HG03064 (cell line): ENCODE data around the gene C1QL1.

Source experiments
- ATAC-seq: cut with Tn5 transposase; IDR thresholded peaks from one replicate; pipeline ENCODE4 v1.9.1; 2021; ENCODE audit warnings: low read depth; ENCODE audit not compliant: unreplicated experiment

Gene C1QL1

GRCh38 chr17:44932096-44932786, 35.9 kb downstream of the C1QL1 start:
- no peak for ATAC-seq

- ATAC-seq, result no peak
Measured at GRCh38 chr17:44931376-44931775, 36.7 kb downstream of the C1QL1 start.

GRCh38 chr17:44930667-44931066, 37.4 kb downstream of the C1QL1 start:
- ATAC-seq, result no peak

- no peak for ATAC-seq
Measured at GRCh38 chr17:44928950-44929720, 39.0 kb downstream of the C1QL1 start.

DNA sequence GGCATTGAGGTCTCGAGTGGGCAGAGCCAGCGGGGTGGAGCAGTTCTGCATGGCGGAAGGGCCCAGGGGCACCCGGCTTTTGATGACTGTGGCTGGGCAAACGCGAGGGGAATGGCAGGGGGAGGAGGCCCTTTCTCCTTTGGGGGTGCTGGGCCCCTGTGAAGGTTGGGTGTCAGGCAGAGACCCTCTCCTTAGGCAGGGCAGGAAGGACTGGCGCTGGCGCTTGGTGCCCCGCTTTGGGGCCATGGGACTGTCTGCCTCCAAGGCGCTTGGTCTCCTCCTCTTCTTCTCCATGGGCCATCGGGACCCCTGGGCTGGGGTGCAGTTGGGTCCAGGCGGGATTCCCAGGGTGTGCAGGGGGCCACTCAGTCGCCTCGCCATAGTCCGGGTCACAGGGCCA, 40.0 kb downstream of the C1QL1 start:
- no peak for ATAC-seq

- ATAC-seq, result no peak
Measured at GRCh38 chr17:44927696-44928095, 40.4 kb downstream of the C1QL1 start.

- ATAC-seq, result no peak
Measured at GRCh38 chr17:44926821-44927525, 41.1 kb downstream of the C1QL1 start.

DNA sequence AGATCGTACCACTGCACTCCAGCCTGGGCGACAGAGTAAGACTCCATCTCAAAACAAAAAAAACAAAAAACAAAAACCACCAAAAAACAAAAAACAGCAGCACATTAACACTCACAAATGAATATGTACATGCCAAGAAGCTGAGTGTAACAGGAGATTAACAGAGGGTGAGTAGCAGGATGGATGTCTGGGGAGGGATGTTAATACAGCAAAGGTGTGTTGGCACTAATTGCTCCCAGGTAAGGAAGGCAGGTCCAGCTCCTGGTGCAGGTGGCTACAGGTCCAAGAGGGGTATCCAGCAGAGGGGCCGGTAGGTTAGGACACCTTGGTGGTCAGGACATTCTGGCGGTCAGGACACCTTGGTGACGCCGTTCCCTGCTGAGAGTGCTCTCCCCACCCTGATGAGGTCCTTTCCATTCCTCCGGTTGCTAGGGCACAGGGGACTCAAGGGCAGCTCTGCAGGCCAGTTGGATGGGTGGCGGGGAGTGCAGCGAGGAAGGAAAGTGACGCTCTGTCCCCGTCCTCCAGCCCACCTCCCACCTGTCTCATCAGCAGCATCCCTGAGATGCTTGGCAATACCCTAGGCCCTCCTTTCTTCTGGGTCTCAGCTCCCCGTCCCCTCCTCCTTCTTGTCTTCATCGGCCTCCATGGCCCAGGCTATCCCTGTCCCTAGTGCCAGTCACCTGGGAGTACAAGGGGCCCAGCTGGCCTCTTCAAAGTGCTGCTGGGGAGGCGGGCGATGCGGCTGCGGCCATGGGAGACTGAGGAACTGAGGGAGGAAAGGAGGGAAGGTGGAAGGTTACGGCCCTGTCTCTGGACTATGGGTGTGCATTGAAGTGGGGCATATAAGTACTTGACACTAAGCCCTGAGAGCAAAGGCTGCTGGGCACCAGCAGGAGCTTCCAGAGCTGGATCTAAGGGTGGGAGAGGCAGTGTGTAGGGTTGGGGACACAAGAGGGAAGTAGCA, 42.1 kb downstream of the C1QL1 start:
- ATAC-seq, result no peak

GRCh38 chr17:44924107-44924544, 44.0 kb downstream of the C1QL1 start:
- ATAC-seq, result no peak

DNA sequence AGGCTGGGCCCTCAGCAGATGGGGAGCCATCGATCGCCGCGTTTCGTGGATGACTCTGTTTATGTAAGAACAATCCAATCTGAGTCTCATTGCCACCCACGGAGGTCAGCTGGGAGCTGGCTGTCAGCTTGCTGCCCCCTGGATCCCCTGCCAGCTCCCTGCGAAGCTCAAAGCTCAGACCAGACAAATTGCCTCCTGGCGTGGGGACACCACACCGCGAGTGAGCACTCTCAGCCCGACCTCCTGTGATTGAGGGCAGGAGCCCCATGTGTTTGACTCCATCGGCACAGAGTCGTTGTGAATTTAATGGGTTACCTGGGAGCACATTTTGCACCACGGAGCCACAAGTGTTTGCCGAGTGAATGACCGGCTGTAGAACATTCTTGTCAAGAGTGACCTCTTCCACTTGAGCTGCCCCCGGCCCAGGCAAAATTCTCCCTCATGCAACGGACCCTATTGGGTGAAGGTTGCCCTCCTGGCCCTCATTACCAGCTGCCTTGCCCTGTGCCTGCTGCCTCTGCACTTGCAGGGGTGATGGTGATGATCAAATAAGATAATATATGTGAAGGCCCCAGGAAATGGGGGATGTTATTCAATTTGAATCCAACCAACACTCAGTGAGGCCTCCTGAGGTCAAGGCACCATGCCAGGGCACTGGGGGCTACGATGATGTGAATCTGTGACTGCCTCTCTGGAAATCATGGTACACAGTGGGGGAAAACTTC, 45.2 kb downstream of the C1QL1 start:
- ATAC-seq, result no peak

DNA sequence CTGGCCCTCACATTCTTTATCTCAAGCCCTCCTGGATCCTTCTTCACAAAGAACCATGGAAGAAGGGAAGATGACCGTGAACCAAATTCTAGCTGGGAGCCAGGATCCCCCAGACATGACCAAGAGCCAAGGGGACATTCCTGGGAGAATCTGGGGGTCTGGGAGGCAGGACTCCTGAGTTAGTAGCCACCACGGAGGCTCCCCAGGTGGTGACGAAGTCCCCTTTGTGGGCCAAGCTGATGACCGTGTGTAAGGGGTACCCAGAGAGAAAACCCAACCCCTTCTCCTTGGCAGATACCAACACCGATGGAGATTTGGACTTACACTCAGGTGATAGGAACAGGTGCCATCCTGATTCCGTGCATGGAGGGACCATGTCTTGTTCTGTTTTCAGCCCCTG, 46.0 kb downstream of the C1QL1 start:
- ATAC-seq, result no peak

DNA sequence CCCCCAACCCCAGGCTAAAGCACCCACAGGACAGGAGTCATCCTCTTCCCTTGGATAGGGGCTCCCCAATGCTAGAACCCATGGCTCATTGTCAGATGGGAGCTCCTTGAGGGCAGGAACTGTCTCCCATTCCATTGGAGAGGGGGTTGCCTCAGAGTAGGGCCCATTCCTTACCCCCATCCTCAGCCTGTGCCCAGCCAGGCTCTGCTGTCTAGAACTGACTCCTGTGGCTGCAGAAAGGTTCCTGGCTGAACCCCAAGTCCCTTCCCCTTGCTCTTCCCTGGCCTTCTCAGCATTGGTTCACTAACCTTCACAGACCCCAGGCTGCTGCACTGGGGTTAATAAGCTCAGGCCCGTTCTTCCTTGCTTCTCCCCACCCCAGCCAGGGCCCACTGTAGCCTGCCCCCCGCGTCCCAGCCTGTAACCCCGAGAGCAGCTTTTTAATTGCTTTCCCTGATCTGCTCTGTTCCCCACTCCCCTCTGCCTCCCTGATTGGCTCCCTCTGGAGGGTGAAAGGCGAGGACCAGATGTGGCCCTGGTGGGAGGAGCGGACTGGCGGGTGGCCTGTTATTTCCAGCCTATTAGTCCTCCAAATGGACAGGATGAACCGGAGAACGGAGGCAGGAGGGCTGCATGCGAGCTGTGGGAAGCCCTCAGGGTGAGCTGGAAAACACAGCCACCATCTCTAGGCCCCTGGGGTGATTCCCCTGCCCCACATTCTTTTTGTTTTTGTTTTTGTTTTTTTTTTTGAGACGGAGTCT, 46.8 kb downstream of the C1QL1 start:
- no peak for ATAC-seq

GRCh38 chr17:44920565-44920940, 47.5 kb downstream of the C1QL1 start:
- ATAC-seq, result no peak

DNA sequence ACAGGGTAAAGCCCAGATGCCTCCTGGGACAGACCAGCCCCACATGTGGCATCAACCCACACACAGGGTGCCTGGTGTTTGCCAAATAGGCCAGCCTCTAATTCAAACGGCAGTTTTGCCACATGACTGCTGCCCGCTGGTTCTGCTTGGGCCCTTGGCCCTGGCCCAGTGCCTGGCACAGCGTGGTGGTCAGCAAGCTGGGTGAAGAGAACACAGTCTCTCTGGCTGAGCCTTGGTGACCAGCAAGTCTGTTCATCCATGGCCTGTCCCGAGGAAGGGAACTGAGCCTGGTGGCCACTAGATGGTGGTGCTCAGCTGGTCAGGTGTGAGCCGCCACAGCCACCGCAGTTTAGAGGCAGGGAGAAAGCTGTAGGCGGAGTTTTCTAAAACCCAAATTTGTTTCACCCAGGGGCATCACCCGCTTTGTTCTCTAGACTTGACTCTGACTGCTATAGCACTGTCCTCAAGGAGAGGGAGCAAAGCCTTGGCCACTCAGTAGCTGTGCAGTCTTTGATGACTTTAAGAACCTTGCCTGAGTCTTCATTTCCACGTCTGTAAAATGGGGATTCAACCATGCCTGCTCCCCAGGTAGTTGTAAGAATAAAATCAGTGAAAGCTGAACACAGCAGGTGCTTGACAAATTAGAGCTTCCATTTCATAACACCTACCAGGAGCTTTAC, 48.1 kb downstream of the C1QL1 start:
- ATAC-seq, result no peak

GRCh38 chr17:44919411-44919810, 48.7 kb downstream of the C1QL1 start:
- no peak for ATAC-seq

GRCh38 chr17:44918006-44918405, 50.1 kb downstream of the C1QL1 start:
- ATAC-seq, result no peak

GRCh38 chr17:44917456-44917855, 50.6 kb downstream of the C1QL1 start:
- ATAC-seq, result no peak

DNA sequence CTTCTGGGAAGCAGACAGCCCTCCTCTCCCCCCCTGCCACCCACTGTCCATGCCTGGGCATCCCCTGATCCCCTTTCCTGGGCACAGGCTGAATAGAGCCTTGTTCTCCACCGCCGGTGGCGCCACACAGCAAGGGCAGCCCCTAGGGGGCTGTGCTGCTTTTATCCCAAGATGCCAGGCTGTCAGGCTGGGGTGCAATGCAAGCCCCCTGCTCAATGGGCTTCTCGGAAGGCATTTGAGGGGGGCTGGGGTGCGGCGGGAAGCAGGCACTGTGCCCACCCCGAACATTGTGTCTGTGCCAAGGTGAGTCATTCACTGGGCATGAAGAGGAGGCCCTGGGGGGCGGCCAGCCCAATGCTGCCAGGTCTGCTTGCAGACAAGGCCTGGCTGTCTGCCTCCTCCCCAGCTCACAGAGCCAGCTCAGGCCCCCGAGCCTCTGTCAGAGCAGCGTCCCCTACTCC, 51.3 kb downstream of the C1QL1 start:
- ATAC-seq, result no peak
